Stimulated activated CD4-positive, alpha-beta T cell treated with anti-CD3 and anti-CD28 coated beads, TNF-alpha, amount 100 ng/mL, for 4 hours (primary cell): ENCODE results near the gene GSG1L.

Source experiments
- DNase-seq, 3 experiments: peaks; one replicate each; pipeline ENCODE4 v3.0.0-alpha.2; 2020; ENCODE audit warnings: low read depth in 3 of 3

The GSG1L gene

DNA sequence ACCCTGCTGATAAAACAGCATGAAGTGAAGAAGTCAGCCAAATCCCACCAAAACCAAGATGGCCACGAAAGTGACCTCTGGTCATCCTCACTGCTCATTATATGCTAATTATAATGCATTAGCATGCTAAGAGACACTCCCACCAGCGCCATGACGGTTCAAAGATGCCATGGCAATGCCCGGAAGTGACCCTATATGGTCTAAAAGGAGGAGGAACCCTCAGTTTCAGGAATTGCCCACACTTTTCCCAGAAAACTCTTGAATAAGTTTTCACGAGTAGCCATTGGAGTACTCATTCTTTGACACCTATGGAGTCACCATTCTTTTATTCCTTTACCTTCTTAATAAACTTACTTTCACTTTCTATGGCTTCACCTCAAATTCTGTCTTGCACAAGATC, 44.3 kb downstream of the GSG1L start:
- DNase-seq = no peak

DNA sequence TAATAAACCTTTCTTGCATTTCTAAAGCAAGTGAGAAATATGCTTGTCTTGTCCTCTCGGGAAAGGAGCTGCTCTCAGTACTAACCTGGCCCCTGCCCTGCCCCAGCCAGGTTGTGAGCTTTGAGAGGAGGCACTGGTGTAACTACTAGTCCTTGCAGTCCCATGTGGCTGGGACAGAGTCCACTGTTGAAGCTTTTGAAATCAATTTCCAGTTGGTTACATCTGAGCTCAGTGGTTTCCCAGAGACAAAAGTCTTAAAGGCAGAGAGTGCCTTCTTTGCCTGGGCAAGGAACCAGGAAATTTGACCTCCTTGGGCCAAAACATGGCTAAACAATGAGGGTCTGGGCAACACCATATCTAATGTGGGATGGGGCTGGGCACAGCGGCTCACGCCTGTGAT, 48.7 kb downstream of the GSG1L start:
- no peak for DNase-seq

DNA sequence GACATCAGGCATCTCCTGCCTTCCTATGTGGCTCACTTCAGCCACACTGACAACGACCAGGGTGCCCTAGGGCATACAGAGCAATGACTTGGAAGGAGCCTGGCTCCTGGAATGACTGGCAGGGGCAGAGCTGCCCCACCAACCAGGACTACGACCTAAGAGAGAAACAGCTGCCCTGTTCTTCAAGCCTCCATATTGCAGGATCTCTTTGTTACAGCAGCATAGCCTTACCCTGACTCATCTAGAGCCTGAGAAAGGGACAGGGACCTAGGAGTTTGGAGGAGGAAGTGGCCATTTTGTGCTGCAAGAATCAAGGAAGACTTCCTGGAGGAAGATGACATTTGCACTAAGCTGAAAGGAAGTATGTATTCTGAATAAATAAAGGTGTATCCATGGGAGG, 49.6 kb downstream of the GSG1L start:
- no peak for DNase-seq

DNA sequence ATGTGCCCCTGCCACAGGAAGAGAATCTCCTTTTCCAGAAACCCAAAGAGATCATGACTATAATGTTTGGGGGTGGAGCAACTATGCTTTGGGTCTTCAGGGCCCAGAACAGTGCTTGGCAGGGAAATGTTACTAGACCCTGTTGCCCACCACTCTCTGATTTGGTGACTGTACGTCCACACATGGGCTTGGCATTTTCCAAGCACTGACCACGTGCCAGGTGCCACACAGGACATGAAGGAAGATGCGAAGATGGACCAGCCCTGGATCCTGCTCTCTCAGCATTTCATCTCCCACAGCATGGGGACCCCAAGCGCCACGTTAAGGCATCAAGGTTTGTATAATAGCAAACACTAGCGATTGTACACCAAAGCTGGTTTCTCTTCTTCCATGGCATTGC, 50.1 kb downstream of the GSG1L start:
- no peak for DNase-seq

DNA sequence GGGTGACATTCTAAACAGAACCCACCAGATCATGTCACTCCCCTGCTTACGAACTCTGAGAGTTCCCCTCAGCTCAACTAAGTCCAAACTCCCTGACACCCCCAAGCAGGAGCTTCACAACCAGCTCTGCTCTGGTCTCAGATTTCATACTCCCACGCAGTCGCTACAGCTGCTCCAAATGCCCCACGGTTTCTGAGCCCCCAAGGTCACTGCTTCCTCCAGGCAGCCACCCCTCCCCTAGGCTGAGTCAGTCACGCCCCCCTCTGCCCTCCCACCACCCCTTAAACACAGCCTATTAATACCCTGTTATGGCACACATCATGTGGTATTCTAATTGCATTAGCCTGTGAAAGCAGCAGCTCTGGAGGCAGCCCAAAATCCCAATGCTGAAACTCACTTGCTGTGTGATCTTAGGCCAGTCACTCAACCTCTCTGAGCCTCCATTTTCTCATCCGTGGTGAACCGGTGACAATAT, 51.5 kb downstream of the GSG1L start:
- no peak for DNase-seq

DNA sequence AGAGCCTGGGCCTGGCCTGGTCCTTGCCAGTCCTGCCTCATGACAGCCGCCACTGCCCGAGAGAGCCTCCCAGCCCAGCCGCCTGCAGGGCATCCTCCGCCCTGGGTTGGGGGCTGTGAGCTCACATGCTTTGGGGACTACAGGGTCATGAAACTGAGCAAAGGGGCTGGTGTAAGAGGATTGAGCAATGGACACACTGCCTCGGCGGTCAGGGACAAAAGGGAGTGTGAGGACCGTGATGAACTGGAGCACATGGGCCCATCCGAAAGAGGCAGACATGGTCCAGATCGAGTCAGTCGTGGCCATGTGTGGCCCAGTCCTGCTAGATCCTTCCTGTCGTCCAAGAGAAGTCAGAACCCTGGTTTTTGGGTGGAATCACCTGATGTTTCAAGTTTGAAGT, 52.3 kb downstream of the GSG1L start:
- DNase-seq = no peak

DNA sequence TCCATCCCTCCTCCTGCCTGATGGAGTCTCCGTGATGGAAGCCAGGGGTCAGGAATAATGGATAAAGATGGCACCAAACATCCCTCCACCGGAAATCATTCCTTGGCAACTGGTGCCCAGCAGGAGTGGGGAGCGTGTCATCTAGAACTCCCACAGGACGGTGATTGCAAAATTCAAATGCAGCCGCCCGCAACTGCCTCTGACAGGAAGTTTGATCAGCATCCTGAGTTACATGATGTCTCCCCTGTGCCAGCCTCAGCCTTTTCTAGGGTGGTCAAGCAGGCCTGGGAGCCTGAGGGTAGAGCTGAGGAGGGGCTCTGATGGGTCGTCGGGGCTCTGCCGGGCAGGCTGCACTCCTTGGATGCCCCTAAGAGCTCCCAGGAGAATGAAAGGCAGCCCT, 52.8 kb downstream of the GSG1L start:
- no peak for DNase-seq

DNA sequence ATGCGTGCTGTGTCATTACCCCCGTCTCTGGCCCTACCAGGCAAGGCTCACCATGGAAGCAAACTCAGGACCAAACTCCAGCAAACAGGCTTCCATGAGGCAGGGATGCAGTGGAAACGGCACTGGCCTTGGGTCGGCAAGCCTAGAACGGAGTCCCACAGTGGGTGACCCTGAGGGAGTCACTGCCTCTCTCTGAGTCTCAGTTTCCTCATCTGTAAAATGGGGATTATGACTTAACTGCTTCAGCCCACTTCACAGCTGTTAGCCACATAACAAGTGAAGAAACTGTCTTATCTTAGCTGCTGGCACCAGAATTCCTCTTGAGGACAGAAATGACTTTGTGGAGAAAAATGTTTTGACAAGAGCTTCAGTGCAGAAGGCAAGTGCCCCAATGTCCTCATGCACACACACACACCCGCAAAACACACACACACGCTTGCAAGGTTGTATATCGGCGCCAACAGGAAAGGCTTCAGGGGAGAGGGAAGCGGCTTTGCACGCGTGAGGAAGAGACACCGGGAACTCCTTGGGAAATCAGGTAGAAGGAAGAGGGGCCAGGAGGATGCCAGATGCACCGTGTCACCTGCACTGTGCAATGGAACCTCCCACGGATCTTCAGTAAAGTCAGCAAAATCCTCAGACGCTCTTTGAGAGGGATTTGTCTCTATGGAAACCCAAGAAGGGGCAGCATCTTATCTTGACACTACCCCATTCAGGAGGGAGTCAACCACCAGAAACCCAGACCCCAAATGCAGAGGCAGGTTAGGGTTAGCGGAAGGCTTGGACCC, 53.7 kb downstream of the GSG1L start:
- DNase-seq = no peak

DNA sequence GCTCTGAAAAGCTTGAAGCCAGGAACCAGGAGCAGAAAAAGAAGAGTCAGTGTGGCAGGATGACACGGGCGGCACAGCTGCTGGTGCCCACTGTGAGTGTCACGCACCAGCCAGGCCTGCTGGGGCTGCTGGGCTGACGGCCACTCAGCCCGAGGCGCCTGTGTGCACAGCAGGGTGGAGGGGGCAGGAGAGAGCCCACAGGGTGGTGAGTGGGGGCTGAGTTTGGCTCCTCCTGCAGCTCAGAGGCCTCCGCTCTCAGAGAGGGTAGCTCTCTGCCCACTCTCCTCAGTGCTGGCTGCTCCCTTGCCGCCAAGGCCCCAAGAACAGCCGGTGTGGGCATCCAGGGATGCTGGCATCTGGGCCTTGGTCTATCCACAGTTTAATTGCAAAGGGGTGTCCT, 59.6 kb downstream of the GSG1L start:
- DNase-seq = no peak

DNA sequence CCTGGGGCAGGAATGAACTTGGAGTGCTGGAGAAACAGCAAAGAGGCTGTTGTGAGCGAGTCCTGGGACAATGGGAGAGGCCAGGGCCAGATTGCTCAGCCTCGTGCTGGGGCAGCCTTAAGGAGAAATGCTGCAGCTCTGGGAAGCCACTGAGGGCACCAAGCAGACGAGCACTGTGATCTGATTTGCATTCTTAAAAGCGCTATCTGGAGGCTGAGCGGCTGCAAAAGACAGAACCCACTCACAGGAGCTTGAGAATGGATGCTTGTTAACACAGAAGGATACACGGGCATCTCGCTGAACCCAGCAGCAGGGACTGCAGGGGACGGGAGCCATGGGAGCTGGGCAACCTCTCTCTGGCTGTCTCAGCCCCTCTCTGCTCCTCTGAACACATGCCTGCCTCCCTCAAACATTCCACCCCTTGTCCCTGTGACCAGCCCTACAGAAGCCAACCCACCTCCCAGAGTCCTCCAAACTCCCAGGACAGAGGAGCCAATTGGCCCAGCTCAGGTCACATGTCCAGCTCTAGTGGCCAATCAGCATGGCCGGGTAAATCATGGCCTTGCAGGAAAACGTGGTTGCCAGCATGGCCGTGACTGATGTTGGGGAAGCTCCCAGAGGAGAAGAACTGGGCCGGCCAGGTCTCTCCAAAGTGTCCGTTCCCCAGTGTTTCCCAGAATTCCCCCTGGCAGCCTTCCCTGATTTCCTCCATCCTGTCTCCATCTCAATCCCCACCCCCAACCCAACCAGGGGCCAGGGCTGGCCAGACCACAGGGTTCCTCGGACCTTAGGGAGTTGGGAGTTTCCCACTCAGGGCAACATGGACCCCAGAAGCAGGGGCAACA, 60.3 kb downstream of the GSG1L start:
- no peak for DNase-seq

DNA sequence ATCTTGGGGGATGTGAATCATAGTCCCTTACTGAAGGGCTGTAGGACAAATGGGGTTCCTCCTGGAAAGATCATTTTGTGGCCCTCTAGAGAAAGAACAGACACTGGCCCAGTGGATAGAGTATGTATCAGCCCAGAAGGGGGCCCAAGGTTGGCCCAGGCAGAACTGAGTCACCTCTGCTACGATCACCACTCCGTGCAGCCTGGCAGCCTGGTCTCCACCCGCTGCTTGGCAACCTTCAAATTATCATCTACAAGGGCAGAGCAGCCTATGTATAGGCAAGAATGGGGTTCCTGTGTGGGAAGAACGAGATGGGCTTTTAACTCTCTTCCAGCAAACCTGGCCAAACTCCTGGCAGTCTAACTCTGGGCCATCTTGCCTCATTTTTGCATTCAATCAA, 61.9 kb downstream of the GSG1L start:
- no peak for DNase-seq

DNA sequence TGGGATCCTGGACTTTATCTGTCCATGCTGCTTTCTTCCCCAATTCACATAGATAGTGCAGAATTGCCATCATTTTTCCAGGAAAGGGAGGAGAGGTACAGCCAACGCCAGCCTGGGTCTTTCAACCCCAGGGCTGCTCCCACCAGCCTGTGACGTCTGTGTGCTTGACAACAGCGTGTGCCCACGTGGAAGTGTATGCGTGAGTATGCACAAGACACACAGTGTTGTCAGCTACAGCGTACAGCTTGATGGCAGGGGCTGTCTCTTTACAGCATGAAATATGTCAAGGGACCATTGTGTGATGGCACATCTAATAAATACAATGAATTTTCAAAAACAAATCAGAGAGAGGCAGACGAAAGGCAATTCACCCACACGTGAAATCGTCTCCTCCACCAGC, 62.3 kb downstream of the GSG1L start:
- no peak for DNase-seq

DNA sequence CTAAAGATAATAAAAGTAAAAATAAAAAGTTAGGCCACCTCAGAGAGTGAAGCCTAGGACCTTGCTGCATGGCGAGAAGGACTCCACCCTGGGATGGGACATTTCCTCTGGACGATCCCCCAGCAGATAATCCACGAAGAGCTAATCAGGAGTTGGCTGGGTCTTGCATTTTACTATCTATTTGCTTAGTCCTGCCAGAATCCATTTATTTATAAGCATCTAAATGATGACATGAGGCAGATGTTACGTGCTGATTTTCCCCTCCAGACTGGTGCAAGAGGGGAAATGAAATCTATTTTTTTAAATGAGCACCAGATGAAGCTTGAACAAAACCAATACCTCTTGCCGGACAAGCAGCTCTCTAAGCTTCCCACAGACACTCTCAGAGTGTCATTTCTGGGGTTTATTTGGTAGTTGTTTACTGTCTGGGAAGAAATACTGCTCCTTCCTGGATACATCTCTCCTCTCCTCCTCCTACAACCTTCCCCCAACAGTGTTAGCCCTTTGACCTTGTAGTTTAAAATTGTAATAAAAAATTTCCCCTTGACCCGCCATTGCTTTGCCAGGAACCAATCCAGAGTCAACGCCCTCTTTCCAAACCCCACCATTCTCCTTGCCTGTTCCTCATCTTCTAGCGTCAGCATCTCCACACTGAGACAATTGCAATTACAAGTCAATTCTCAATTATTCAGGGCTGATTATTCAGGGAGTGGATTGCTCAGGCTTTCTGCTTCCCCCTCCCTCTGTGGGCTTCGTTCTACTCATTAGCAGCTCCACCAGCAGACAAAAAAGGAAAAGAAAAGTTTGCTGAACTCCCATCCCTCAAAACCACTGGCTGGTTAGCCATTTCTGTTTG, 63.0 kb downstream of the GSG1L start:
- no peak for DNase-seq

DNA sequence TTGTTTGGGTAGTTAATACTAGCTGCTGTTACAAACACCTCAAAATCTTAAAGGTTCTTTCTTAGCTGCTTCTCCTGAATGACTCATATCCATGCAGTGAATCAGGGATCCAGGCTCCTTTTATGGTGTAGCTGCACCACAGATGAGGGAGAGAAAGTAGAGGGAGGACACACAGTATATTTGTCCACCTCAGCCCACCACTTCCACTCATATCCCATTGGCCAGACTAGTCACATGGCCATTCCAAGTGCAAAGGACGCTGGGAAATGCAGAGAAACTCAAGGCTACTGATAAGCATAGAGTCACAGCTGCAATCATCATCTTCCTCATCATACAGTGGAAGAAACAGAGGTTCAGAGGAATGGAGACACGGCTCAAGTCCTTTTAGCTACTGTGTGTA, 63.8 kb downstream of the GSG1L start:
- no peak for DNase-seq

DNA sequence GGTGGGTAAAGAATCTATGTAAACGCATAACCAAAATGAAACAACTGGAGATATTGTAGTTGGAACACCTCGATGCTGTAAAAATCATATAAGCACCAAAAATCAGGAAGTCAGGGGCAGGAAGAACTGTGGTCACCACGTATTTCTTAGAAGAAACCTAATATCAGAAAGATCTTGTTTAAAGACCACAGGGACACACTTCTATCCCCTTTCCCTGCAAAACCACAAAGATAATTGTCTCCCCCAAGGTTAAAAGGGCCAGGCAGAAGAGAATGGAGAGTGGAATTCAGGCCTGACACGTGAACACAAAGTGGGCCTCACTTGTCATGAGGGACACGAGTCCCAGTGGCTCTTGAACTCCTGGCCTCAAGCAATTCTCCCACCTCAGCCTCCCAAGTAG, 68.1 kb downstream of the GSG1L start:
- DNase-seq = no peak

DNA sequence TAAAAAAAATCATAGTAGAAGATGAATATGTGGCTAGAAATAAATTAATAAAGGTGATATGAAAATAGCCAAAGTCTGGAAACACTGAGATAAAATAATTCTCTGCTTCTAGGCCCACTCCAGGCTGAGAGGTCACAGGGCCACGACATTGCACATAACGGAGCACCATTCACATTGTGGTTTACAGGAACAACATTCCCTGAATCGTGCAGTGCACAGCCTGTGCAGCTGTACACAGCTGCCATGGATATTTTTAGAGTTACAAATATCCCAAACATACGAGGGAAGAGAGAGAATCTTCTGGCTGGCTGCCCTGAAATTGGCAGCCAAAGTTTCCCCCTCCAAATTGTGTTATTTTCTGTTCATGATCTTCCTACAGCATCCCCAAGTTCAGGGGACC, 68.8 kb downstream of the GSG1L start:
- DNase-seq = no peak

DNA sequence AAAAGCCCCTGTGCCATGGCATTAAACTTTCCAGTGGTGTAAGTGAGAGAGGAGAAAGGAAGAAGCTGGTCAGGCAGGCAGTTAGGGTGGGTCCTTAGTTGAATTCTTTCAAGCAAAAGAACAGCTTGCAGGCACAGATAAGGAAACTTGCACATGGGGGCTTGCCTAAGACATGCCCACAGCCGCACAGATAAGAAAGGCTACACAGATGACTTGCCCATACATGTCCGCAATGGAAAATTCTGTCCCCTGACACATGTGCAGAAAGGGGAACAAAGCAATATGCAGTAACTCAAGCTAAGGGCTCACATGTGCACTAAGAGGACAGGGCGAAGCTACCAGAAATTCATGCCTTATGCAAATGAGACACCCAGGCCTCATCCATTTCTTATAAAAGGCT, 69.9 kb downstream of the GSG1L start:
- no peak for DNase-seq

DNA sequence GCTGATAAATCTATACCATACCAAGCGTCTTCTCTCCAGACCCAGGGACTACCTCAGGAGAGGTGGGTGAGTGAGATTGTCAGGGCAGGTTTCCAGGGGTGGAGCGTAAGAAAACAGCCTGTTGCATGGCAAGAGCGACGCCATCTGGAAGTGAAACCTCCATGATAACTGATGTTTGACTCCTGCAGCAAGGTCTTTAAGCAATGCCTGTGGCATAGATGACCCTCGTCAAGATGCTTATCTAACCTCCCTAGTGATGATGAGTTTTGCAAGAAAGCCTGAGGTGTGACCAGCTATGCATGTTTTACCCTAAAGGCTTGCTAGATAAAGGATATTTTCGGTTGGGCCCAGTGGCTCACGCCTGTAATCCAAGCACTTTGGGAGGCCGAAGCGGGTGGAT, 71.6 kb downstream of the GSG1L start:
- no peak for DNase-seq

DNA sequence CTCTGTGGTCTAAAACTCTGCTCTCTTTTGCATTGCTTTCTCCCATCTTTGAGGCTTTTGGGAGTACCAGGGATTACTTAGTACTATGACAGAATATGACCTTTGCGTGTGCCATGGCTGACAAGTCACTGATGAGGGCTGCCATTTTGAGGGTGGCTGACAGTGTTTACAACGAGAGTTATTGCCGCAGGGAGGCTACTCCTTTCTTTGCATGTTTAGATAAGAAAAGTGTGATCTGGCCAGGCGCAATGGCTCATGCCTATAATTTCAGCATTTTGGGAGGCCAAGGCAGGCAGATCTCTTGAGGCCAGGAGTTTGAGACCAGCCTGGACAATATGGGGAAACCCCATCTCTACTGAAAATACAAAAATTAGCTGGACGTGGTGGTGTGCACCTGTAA, 77.5 kb downstream of the GSG1L start:
- DNase-seq = no peak

DNA sequence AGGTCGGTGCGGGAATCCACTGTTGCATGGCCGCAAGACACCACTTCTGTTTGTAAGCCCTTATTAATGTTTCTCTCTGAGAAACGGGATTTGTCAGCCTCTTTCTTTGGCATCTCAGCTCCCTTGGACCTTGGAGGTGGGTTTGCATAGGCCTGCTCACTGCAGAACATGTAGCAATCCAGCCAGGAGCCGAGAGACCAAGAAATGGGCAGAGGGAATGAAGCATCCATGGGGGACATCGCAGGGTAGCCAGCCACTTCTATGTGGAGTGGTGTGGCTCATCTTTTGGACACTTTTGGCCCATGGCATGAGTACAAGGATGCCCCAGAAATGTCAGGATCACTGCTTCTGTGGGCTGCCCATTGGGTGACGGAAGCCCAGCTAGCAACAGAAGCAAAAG, 79.4 kb downstream of the GSG1L start:
- DNase-seq = no peak

DNA sequence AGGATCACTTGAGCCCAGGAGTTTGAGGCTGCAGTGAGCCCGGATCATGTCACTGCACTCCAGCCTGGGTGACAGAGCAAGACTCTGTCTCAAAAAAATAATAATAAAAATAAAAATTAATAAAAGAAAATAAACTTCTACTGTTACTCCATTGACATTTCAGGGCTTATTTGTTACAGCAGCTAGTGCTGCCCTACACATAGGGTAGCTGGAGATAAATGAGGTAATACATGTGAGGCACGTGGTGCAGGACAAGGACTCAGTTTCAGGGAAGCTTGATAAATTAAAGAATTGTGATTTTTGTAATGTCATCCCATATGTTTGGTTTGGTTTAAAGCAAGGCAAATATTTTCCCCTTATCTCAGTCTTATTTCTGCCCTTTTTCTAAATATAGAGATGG, 80.3 kb downstream of the GSG1L start:
- no peak for DNase-seq

DNA sequence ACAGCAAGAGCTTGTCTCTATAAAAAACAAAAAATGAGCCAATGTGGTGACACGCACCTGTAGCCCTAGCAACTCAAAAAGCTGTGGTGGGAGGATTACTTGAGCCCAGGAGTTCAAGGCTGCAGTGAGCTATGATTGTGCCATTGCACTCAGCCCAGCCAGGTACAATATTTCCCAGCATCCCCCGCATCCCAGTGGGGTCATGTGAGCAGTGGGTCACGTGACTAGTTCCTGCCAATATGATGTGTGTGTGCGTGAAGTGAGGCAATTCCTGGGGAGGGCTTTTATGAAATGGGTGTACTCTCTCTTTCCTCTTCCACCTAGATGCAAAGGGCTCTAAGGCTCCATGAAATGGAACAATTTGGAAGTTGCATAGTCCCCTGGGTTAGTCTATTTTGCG, 81.3 kb downstream of the GSG1L start:
- DNase-seq = no peak
